ACC112 (cell line): ENCODE measurements around the gene PRRX2.

Experiments
- H2AFZ ChIP-seq: fragments of 200-600 bp; sonication (generic); one replicate; pipeline ENCODE4 v1.6.0; 2017; ENCODE audit warnings: antibody characterized with exemption, low read length; ENCODE audit not compliant: unreplicated experiment
- H3K27ac ChIP-seq: fragments of 200-600 bp; sonication (generic); 2 replicates; pipeline ENCODE4 v1.5.1; 2014; ENCODE audit warnings: low read depth, mild to moderate bottlenecking, antibody characterized with exemption, low read length, moderate library complexity
- H3K27me3 ChIP-seq: fragments of 200-600 bp; sonication (generic); 2 replicates; pipeline ENCODE4 v1.6.1; 2014; ENCODE audit warnings: mild to moderate bottlenecking, antibody characterized with exemption, low read length, moderate library complexity, mixed read lengths; ENCODE audit not compliant: insufficient read depth
- H3K36me3 ChIP-seq: fragments of 200-600 bp; sonication (generic); 2 replicates; pipeline ENCODE4 v1.6.1; 2016; ENCODE audit warnings: mild to moderate bottlenecking, antibody characterized with exemption, low read length, moderate library complexity, mixed read lengths; ENCODE audit not compliant: insufficient read depth
- H3K4me1 ChIP-seq: fragments of 200-600 bp; sonication (generic); one replicate; pipeline ENCODE4 v1.6.1; 2016; ENCODE audit warnings: low read length, mixed read lengths; ENCODE audit not compliant: insufficient read depth, unreplicated experiment, control insufficient read depth
- H3K4me3 ChIP-seq: fragments of 200-600 bp; sonication (generic); 2 replicates; pipeline ENCODE4 v1.5.1; 2014; ENCODE audit warnings: mild to moderate bottlenecking, low read depth, low read length
- H3K79me2 ChIP-seq: fragments of 200-600 bp; sonication (generic); one replicate; pipeline ENCODE4 v1.6.0; 2016; ENCODE audit warnings: low read length; ENCODE audit not compliant: control insufficient read depth, unreplicated experiment, insufficient read depth

PRRX2 gene

DNA sequence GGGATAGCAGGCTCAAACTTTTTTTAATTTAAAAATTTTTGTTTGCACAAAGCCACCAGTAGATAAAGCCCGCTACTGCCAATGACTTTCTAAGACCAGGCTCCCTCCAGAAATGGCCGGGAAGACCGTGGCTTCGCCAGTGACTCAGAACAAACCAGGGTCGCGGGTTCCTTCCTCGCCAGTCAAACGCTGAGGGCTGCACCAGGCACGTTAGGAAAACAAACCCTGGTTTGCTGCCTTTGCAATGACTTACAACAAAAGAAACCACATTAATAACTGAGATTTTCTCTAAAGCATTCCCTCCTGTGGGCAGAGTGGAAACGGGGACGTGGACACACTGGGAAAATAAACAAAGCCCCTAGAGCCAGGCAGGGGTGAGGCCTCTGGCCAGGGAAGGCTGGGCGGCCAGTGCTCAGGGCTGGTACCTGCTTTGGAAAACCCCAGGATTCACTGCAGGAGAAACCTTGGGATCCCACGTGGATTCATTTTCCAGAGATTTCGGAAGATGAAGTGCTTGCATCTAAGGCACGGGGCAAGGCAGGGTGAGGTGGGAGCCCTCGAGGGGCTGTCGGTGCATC is 3.8 kb downstream of the PRRX2 start:
- no peaks in the 10 kb centered on the region for H3K27me3 ChIP-seq
- no peak overlapping the region for H2AFZ ChIP-seq
- no peak overlapping the region for H3K4me3 ChIP-seq
- H3K27ac ChIP-seq, result peak overlapping the region; percentile 3; the same call in 1 of the 2 replicates
- no peaks in the 10 kb centered on the region for H3K36me3 ChIP-seq
- H3K79me2 ChIP-seq, result peaks cover 35% of the 10 kb centered on the region
- H3K4me1 ChIP-seq, result peaks cover 17% of the 10 kb centered on the region

DNA sequence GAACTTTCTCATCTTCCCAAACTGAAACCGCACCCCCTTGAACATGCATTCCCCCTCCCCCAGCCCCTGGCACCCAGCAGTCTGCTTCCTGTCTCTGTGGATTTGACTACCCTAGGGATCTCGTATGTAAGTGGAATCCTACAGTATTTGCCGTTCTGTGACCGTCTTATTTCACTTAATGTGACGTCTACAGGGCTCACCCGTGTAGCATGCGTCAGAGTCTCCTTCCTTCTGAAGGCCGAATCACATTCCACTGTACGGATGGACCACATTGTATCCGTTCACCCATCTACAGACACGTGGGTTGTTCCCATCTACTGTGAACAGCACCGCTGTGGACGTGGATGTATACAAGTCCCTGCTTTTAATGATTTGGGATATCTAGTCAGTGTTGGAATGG is 4.5 kb downstream of the PRRX2 start:
- Histone ChIP-seq H3K4me1 (peaks cover 17% of the 10 kb centered on the region), H3K27me3 (no peaks in the 10 kb centered on the region)

DNA sequence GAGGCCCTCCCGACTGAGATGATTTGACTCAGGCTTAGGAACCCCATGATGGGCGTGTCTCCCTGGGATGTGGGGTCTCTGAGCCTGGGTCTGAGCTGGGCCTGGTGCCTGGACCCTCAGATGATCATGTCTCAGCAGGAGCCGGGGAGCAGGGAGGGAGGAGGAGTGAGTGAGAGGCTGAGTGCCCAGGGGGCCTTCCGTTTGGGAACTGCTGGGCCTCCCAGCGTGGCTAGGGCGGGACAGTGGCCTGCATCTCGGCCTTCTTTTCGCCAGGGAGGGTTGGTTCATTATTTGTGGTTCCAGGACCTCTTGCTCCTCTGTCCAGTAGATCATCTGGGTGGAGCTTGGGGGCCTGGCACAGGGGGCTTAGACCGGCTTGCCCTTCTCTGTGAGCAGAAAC is 5.6 kb downstream of the PRRX2 start:
- Histone ChIP-seq H3K79me2 (peaks cover 42% of the 10 kb centered on the region), H3K4me1 (peaks cover 17% of the 10 kb centered on the region), H2AFZ (no peak overlapping the region), H3K36me3 (no peaks in the 10 kb centered on the region), H3K4me3 (no peak overlapping the region), H3K27ac (no peak overlapping the region), H3K27me3 (no peaks in the 10 kb centered on the region)

More for the DNA sequence above, 4.5 kb downstream of the PRRX2 start:
- no peaks in the 10 kb centered on the region for H3K36me3 ChIP-seq
- H3K4me3 ChIP-seq, result no peak overlapping the region
- H3K27ac ChIP-seq, result no peak overlapping the region
- H2AFZ ChIP-seq, result no peak overlapping the region
- H3K79me2 ChIP-seq, result peaks cover 39% of the 10 kb centered on the region

DNA sequence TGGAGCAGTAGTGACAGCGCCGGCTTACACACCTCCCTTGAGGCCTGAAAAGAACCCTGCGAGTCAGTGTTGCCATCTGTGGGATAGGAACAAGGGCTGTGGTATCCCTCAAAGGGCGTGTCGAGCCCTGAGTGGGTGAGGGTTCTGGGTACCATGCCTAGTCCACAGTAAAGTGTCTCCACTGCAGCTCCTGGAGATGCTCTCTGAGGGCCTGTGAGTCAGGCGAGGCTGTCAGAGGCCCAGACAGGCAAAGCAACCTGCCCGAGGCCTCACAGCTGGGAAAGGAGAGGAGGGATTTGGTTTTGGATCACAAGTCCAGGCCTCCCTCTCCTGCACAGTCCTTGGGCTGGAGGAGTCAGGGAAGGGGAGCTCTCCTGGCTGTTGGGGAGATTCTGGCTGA is 6.1 kb downstream of the PRRX2 start:
- H3K27ac ChIP-seq, result no peak overlapping the region
- H3K4me1 ChIP-seq, result peaks cover 17% of the 10 kb centered on the region
- no peaks in the 10 kb centered on the region for H3K27me3 ChIP-seq
- H3K4me3 ChIP-seq, result no peak overlapping the region
- H2AFZ ChIP-seq, result no peak overlapping the region
- peaks cover 41% of the 10 kb centered on the region for H3K79me2 ChIP-seq
- H3K36me3 ChIP-seq, result no peaks in the 10 kb centered on the region

DNA sequence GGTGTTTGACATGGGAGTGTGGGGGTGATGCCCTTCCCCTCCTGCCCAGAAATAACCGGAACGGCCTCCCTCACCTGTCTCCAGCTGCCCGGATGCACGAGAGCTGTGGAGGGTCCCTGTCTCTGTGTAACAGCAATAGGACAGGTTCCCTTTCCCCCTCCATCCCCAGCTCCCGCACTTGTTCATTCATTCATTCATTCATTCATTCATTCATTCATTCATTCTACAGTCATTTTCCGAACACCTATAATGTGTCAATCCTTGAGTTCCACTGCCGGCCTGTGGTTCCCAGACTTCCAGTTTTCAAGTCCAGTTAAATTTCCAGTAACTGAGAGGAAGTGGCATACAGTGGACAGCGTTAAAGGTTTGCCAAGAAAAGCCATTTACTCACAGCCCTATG is 7.3 kb downstream of the PRRX2 start:
- Histone ChIP-seq H3K27ac (no peak overlapping the region), H3K4me1 (peaks cover 11% of the 10 kb centered on the region), H3K4me3 (no peak overlapping the region), H3K79me2 (peaks cover 30% of the 10 kb centered on the region), H2AFZ (no peak overlapping the region), H3K36me3 (no peaks in the 10 kb centered on the region), H3K27me3 (no peaks in the 10 kb centered on the region)

DNA sequence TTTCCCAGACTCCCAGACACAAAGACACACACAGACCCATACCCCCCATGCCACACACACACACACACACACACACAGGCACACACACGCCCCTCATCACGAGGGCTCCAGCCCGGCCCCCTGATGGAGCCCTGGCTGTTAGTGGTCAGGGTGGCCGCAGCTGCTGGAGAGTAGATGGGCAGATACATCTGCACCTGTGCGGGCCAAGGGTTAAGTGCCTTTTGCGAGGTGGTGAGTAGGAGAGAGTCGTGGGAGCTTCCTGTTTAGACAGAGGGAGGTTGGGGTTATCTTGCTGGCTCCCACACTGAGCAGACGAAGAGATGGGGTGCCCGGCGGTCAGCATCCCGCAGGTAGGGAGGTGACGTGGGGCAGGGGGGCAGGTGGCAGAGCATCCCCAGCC is 8.2 kb downstream of the PRRX2 start:
- Histone ChIP-seq H3K36me3 (no peaks in the 10 kb centered on the region), H3K27ac (no peak overlapping the region), H3K27me3 (no peaks in the 10 kb centered on the region), H3K79me2 (peaks cover 29% of the 10 kb centered on the region), H2AFZ (no peak overlapping the region), H3K4me1 (peaks cover 4% of the 10 kb centered on the region), H3K4me3 (no peak overlapping the region)

DNA sequence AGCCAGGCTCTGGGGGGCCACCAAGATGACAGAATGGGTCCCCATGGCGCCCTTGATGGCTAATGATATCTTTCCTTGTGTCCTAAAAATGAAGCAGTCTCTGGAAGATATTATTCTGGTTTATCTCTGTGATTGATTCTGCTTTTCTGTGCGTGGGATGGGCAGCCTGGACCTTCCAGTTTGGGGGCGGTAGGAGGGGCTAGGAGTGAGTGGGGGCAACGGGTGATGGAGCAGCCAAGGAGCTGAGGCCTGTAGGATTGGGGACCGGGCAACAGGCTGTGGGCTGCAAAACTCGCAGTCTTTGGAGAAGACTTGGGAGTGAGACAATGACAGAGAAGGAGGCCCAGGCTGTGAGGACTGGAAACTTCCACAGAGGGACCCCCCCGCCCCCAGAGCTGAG is 8.8 kb downstream of the PRRX2 start:
- H3K27me3 ChIP-seq, result no peaks in the 10 kb centered on the region

DNA sequence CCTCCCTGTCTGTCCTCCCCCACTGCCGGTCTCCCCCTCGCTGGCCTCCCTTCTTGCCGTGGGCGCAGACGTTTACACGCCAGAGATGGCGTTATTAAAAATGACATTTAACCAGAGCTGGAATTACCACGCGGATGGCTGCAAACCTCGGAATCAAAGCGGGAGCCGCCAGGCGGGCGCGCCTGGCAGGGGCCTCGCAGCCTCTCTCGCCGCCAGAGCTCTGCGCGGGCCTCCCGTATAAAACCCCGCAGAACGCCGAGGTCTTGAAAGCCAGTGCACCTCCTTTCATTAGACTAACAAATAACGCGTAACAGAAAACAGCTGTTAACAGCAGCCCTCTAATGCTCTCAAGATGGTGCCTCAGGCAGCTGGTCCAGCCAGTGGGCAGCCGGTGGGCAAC is 10.2 kb downstream of the PRRX2 start:
- H3K27me3 ChIP-seq, result no peaks in the 10 kb centered on the region
- H3K27ac ChIP-seq, result no peak overlapping the region
- H3K36me3 ChIP-seq, result no peaks in the 10 kb centered on the region
- H3K79me2 ChIP-seq, result peaks cover 19% of the 10 kb centered on the region
- H2AFZ ChIP-seq, result no peak overlapping the region
- H3K4me3 ChIP-seq, result no peak overlapping the region
- H3K4me1 ChIP-seq, result peaks cover 4% of the 10 kb centered on the region

More for the DNA sequence above, 8.8 kb downstream of the PRRX2 start:
- no peak overlapping the region for H3K4me3 ChIP-seq
- H3K4me1 ChIP-seq, result peaks cover 4% of the 10 kb centered on the region
- no peak overlapping the region for H2AFZ ChIP-seq
- peaks cover 29% of the 10 kb centered on the region for H3K79me2 ChIP-seq
- no peak overlapping the region for H3K27ac ChIP-seq
- H3K36me3 ChIP-seq, result no peaks in the 10 kb centered on the region

DNA sequence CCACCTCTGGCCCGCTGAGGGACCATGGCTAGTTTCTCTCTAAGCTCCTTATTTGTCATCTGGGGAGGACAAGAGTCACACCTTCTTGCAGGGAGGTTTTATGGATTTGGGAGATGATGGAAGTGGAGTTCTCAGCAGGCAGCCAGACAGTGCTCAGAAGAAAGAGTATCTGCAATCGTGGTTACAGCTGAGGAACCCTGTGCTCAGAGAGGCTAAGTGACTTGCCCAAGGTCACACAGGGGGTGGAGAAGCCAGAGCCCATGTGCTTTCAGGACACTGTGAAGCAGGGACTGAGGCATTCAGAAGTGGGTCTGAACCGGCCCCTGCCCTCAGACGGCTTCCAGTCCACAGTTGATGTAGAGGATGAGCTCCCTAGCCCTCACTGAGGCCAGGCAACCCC is 10.8 kb downstream of the PRRX2 start:
- Histone ChIP-seq H2AFZ (no peak overlapping the region), H3K27ac (no peak overlapping the region), H3K79me2 (peaks cover 15% of the 10 kb centered on the region), H3K4me3 (no peak overlapping the region), H3K4me1 (peaks cover 3% of the 10 kb centered on the region), H3K36me3 (no peaks in the 10 kb centered on the region), H3K27me3 (no peaks in the 10 kb centered on the region)

DNA sequence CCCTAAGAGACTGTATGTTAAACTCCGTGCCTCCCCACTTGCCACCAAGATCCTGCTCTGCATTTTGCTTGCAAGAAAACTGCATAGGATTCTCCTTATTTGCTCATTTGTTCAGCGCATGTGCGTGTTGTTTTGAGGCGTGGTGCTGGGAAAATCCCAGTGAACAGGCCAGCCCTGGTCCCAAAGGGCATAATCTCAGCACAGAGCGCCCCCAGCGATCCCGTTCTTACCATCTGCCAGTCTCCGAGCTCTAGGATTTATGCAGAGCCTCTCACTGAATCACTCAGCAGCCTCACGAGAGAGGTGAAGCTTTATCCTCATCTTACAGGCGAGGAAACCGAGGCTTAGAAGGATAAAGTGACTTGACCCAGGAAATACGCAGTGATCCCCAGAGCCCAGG is 11.5 kb downstream of the PRRX2 start:
- H3K79me2 ChIP-seq, result peaks cover 14% of the 10 kb centered on the region

DNA sequence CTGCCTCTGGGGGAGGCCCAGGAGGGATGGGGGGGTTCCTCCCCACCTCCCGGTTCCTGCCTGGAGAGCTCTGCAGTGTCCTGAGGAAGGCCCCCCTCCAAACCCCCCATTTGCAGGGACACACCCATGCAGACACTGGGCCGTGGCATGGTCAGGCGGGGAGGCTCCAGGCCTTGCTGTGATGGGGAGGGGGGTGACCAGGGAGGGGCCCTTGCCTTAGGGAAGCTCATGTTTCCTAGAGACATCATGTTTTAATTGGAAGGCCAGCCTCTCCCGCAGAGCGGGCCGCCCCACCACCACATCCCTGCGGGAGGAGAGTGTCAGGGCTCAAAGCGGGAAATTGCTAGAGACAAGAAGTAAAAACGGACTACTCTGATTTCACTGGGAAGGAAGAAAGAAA is 12.0 kb downstream of the PRRX2 start:
- H2AFZ ChIP-seq, result no peak overlapping the region
- no peaks in the 10 kb centered on the region for H3K4me1 ChIP-seq

More for the DNA sequence above, 11.5 kb downstream of the PRRX2 start:
- H3K4me1 ChIP-seq, result no peaks in the 10 kb centered on the region
- H3K27ac ChIP-seq, result no peak overlapping the region
- no peaks in the 10 kb centered on the region for H3K27me3 ChIP-seq
- no peaks in the 10 kb centered on the region for H3K36me3 ChIP-seq
- H2AFZ ChIP-seq, result no peak overlapping the region
- H3K4me3 ChIP-seq, result no peak overlapping the region

More for the DNA sequence above, 12.0 kb downstream of the PRRX2 start:
- Histone ChIP-seq H3K27ac (no peak overlapping the region), H3K36me3 (no peaks in the 10 kb centered on the region), H3K4me3 (no peak overlapping the region), H3K79me2 (peaks cover 12% of the 10 kb centered on the region), H3K27me3 (no peaks in the 10 kb centered on the region)
